Measurements from ENCODE around the gene UNC13A.
A peak's percentile ranks its signal among the peaks of the same experiment; 100 is the strongest.
"Not testable (repeated sequence)": the region's sequence is repeated elsewhere in the genome, so short reads cannot be mapped to it uniquely, and the experiment has no call there.

Gene UNC13A

GRCh38 chr19:17570291-17570690, 117.9 kb downstream of the UNC13A start:
- DNase-seq (ENCODE audit: low spot score): not testable (repeated sequence)

GRCh38 chr19:17567940-17568339, 120.2 kb downstream of the UNC13A start:
- no peak for DNase-seq (ENCODE audit: low spot score)

GRCh38 chr19:17565611-17566010, 122.5 kb downstream of the UNC13A start:
- DNase-seq (ENCODE audit: low spot score): no peak

- no peak for DNase-seq (ENCODE audit: low spot score)
These were observed 123.4 kb downstream of the UNC13A start for GRCh38 chr19:17564781-17565180.

GRCh38 chr19:17562561-17562960, 125.6 kb downstream of the UNC13A start:
- DNase-seq (ENCODE audit: low spot score): no peak

GRCh38 chr19:17562097-17562496, 126.1 kb downstream of the UNC13A start:
- DNase-seq (ENCODE audit: low spot score): no peak

- DNase-seq (ENCODE audit: low spot score): no peak
These were observed 128.0 kb downstream of the UNC13A start for GRCh38 chr19:17560205-17560595.

- no peak for DNase-seq (ENCODE audit: low spot score)
These were observed 130.7 kb downstream of the UNC13A start for GRCh38 chr19:17557466-17557865.

GRCh38 chr19:17556995-17557394, 131.2 kb downstream of the UNC13A start:
- no peak for DNase-seq (ENCODE audit: low spot score)

GRCh38 chr19:17555929-17556813, 132.0 kb downstream of the UNC13A start:
- peak; percentile 69 for DNase-seq (ENCODE audit: low spot score)

GRCh38 chr19:17555480-17555928, 132.7 kb downstream of the UNC13A start, which contains the start of gene COLGALT1:
TSS of gene COLGALT1 (plus strand) at chr19:17555649. CDS start at chr19:17555714, 65 bp downstream.
- DNase-seq (ENCODE audit: low spot score): peak; percentile 98

GRCh38 chr19:17554968-17555479, 133.1 kb downstream of the UNC13A start:
- no peak for DNase-seq (ENCODE audit: low spot score)

- DNase-seq (ENCODE audit: low spot score): no peak
These were observed 134.9 kb downstream of the UNC13A start for GRCh38 chr19:17553256-17553655.

- DNase-seq (ENCODE audit: low spot score): not testable (repeated sequence)
These were observed 135.4 kb downstream of the UNC13A start for GRCh38 chr19:17552735-17553134.

All from iPS-NIHi11 (cell line).